ENCODE results near the gene OCIAD2. TPM values are rescaled to one million over a fixed set of nuclear protein-coding genes. Genes with fewer than 3 reads are reported as not detected.
"Not testable (repeated sequence)": the region's sequence is repeated elsewhere in the genome, so short reads cannot be mapped to it uniquely, and the experiment has no call there.

The OCIAD2 gene
- total RNA-seq, 2 experiments from 2014 or later: 64.0 TPM

GRCh38 chr4:48862661-48863060, 43.9 kb downstream of the OCIAD2 start:
- ChIA-PET CTCF (no interaction called here), POLR2A (no interaction called here)

DNA sequence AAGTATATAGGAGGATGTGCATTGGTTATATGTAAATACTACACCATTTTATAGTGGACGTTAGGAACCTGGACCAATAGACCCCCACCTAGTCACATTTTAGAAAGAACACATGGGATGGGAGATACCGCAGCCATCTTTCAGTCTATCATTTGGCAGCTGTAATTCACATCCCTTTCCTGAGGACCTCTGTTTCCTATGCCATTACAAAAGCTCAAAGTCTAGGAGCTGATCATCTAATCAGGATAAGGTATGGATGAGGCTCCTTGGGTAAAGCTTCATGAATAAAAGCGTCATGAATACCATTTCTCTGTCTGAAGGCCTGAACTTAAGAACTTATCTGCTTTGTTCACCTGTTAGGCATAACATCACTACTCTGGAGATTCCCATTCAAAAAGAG, 44.5 kb downstream of the OCIAD2 start:
- POLR2A ChIA-PET: no interaction called here
- CTCF ChIA-PET: no interaction called here

DNA sequence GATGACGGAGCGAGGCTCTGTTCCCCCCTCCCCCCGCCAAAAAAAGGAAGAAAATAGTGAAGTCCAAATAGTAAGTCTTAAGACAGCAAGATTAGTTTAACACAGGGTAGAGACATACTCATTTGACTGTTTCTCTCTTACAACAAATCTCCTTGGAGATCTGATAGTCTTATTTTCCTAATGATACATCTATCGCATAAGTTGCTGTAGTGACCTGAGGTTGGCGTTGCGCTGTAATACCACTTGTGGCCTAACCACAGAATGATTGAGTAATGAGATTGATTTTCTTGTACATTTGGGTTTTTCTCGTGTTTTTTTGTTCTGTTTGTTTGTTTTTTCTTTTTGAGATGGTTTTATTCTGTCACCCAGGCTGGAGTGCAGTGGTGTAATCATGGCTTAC, 48.4 kb downstream of the OCIAD2 start:
- ChIA-PET POLR2A (no interaction called here), CTCF (no interaction called here)

GRCh38 chr4:48854982-48855381, 51.6 kb downstream of the OCIAD2 start:
- POLR2A ChIA-PET: interaction anchor here (0.7 kb wide), 1 partner anchor 737 kb away, joined by 6 read pairs; no protein-coding TSS in a partner anchor
- CTCF ChIA-PET: no interaction called here

DNA sequence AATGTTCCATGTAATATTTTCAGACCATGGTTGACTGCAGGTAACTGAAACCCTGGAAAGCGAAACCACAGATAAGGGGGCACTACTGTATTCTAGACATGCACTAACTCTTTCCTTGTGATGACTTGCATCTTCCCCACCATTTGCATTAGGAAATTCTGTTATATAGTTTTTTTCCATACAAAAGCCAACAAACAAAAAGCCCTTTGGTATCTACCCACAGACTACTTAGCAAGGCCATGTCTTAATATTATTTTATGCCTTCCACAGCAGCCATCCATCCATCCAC, 52.2 kb downstream of the OCIAD2 start:
- ChIA-PET CTCF (no interaction called here), POLR2A (no interaction called here)

DNA sequence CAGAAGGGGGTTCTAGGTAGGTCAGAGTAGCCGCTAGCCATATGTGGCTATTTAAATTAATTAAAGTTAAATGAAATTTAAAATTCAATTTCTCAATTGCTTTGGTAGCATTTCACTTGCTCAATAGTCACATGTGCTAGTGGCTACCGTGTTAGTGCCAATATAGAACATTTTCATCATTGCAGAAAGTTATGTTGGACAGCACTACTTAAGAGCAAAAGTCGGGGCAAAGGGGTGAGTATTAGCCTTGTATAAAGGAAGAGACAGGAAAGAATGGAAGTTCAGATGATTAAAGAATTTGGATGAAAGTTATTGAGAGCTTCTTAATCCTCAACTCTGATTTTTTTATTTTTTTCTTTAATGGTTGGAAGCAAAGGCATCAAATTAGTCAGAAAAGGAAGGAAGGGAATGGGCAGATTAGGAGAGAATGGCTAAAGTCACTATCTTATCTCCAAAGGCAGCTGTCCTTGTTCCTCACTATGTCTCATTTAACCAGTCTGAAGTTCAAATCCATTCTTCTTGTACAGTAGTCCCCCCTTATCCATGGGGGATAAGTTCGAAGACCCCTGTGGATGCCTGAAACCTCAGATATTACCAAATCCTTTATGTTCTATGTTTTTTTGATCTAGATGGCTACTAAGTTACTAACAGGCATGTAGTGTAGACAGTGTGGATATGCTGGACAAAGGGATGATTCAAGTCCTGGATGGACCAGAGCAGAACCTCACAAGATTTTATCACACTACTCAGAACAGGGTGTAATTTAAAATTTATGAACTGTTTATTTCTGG, 52.8 kb downstream of the OCIAD2 start:
- POLR2A ChIA-PET: no interaction called here

GRCh38 chr4:48851651-48852050, 54.9 kb downstream of the OCIAD2 start:
- POLR2A ChIA-PET: no interaction called here
- CTCF ChIA-PET: no interaction called here

More for the DNA sequence above, 52.8 kb downstream of the OCIAD2 start:
- CTCF ChIA-PET: no interaction called here

DNA sequence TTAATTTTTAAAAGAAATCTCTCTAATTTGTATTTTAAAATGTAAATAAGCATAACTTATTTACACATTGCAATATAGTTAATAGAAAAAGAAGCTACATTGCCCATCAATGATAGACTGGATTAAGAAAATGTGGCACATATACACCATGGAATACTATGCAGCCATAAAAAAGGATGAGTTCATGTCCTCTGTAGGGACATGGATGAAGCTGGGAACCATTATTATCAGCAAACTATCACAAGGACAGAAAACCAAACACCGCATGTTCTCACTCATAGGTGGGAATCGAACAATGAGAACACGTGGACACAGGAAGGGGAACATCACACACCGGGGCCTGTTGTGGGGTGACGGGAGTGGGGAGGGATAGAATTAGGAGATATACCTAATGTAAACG, 57.8 kb downstream of the OCIAD2 start:
- POLR2A ChIA-PET, CTCF ChIA-PET: not testable (repeated sequence)

GRCh38 chr4:48844843-48845242, 61.7 kb downstream of the OCIAD2 start:
- ChIA-PET CTCF (no interaction called here), POLR2A (no interaction called here)

DNA sequence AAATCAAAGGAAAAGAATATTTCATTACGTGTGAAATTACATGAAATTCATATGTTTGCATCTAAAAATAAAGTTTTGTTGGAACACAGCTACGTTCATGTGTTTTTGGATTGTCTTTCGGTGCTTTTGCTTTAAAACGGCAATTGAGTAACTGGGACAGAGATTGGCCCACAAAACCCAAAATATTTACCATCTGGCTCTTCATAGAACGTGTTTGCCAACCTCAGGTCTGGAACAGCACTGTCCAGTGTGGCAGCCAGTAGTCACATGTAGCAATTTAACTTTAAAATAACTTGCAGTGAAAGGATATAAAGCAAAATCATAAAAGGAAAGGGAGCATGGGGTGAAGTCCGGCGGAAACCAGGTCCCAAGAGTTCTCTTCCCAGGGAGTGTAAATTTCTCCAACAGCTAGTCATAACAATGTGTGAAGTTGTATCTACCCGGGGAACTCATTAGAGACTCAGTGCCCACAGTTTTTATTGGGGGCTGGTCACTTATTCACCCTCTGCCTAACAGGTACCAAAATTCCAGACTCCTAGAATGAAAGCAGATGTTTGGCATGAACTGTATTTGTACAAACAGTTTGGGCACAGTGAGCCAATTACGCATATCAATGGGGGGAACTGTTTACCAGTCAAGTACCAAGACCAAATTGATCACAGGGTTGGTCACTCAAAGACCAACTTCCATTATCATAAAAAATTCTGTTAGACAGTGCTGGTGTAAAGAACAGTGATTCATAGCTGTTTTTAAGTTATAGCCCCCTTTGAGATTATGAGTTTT, 65.3 kb downstream of the OCIAD2 start:
- ChIA-PET CTCF (interaction anchor here (0.8 kb wide), 1 partner anchor 48 kb away, joined by 4 read pairs; no protein-coding TSS in a partner anchor), POLR2A (no interaction called here)

GRCh38 chr4:48836658-48837057, 69.9 kb downstream of the OCIAD2 start:
- POLR2A ChIA-PET: no interaction called here
- CTCF ChIA-PET: no interaction called here

Other genes with a start within 250 kb of the OCIAD2 start
- 10 to 100 TPM; 68.7 to 77.1 TPM for gene FRYL, start 126.5 kb downstream of the OCIAD2 start, total RNA-seq
- gene OCIAD1, start 75.7 kb downstream of the OCIAD2 start, total RNA-seq: 100 to 1,000 TPM; 116 to 117 TPM
- gene CWH43, start 79.5 kb upstream of the OCIAD2 start, total RNA-seq: not detected

Measured in activated CD8-positive, alpha-beta memory T cell treated with anti-CD3 and anti-CD28 coated beads for 36 hours (primary cell).